Muscle layer of duodenum (tissue), 2 donors: Measurements from ENCODE around the gene FAH.

Source experiments
- H3K27ac ChIP-seq: one replicate; pipeline ENCODE4 v1.7.0; 2013; ENCODE audit warnings: mild to moderate bottlenecking, low read length
- H3K27me3 ChIP-seq: one replicate; pipeline ENCODE4 v1.7.0; 2013; ENCODE audit warnings: low read depth, mild to moderate bottlenecking, control low read depth, low read length
- H3K36me3 ChIP-seq, 2 donors: one replicate each; pipeline ENCODE4 v1.7.0; 2013; ENCODE audit warnings: low read length in 2 of 2, control low read depth in 1 of 2, mild to moderate bottlenecking in 1 of 2; ENCODE audit not compliant: insufficient read depth in 2 of 2, control insufficient read depth in 1 of 2
- H3K4me1 ChIP-seq, 2 donors: one replicate each; pipeline ENCODE4 v1.7.0; 2013; ENCODE audit warnings: low read length in 2 of 2, mild to moderate bottlenecking in 2 of 2, control low read depth in 1 of 2, moderate library complexity in 1 of 2; ENCODE audit not compliant: insufficient read depth in 2 of 2, control insufficient read depth in 1 of 2
- H3K4me3 ChIP-seq, 2 donors: one replicate each; pipeline ENCODE4 v1.7.0; 2013; ENCODE audit warnings: low read length in 2 of 2, low read depth in 1 of 2, mild to moderate bottlenecking in 1 of 2
- H3K9me3 ChIP-seq, 2 donors: one replicate each; pipeline ENCODE4 v1.7.0; 2013; ENCODE audit warnings: low read length in 2 of 2, control low read depth in 1 of 2, mild to moderate bottlenecking in 1 of 2; ENCODE audit not compliant: control insufficient read depth in 1 of 2
- donor health status: healthy.

Gene FAH

DNA sequence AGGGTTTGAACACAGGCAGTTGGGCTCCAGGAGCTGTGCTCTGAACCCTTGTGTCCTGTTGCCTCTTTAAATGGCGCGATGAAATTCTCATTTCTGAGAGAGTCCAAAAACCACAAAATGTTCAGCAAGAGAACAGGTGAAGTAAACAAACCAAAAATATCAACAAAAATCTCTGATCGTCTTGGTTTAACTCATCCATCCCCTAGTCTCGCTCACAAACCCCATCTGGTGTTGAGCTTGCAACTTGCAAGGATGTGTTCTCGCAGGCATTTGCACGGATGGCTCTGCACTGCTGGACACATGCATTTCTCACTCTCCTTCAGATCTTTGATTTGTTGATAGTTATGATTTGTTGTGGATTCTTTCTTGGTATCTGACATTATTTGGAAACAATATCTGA is 31.1 kb downstream of the FAH start:
- Histone ChIP-seq H3K9me3 (no peaks in the 10 kb centered on the region), H3K4me1 (no peaks in the 10 kb centered on the region), H3K4me3 (no peak overlapping the region), H3K27me3 (no peaks in the 10 kb centered on the region), H3K27ac (no peak overlapping the region), H3K36me3 (peaks cover 28 to 66% of the 10 kb centered on the region in 2 donors)

DNA sequence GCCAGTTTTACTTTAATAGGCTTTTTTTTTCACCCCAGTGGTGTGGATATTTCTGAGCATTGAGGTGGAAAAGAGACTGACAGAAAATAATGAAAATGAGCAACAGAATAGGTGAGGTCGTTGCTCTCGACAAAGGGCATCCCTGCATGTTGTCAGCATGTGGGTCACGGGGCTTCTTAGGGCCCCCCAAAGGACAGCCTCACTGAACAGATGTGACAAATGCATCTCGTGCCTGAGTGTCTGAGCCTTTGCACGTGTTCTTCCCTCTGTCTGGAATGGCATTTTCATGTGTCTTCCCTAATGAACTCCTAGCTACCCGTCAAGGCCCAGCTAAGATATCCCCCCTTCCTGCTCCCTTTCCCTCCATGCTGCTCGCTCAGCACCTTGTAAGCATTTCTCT is 31.8 kb downstream of the FAH start:
- no peaks in the 10 kb centered on the region for H3K27me3 ChIP-seq
- no peak overlapping the region for H3K4me3 ChIP-seq
- H3K27ac ChIP-seq, result no peak overlapping the region
- no peaks in the 10 kb centered on the region for H3K9me3 ChIP-seq
- H3K36me3 ChIP-seq, result peaks cover 28 to 66% of the 10 kb centered on the region in 2 donors
- H3K4me1 ChIP-seq, result no peaks in the 10 kb centered on the region

DNA sequence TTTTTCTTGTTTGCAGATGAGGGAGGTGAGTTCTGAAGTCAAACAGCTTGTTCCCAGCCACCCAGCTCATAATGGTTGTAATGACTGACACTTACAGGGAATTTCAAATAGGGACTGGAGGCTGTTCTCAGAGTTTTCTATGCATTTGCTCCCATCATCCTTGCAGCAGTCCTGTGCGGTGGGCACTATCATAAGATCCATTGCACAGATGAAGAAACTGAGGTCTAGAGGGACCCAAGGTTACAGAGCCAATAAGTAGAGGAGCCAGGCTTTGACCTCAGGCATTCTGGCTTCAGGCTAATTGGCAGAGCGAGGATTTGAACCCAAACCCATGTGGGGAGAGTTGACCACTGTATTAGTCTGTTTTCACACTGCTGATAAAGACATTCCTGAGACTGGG is 32.4 kb downstream of the FAH start:
- no peak overlapping the region for H3K27ac ChIP-seq
- H3K36me3 ChIP-seq, result peaks cover 28 to 65% of the 10 kb centered on the region in 2 donors
- no peak overlapping the region for H3K4me3 ChIP-seq
- no peaks in the 10 kb centered on the region for H3K4me1 ChIP-seq
- no peaks in the 10 kb centered on the region for H3K27me3 ChIP-seq
- no peaks in the 10 kb centered on the region for H3K9me3 ChIP-seq

DNA sequence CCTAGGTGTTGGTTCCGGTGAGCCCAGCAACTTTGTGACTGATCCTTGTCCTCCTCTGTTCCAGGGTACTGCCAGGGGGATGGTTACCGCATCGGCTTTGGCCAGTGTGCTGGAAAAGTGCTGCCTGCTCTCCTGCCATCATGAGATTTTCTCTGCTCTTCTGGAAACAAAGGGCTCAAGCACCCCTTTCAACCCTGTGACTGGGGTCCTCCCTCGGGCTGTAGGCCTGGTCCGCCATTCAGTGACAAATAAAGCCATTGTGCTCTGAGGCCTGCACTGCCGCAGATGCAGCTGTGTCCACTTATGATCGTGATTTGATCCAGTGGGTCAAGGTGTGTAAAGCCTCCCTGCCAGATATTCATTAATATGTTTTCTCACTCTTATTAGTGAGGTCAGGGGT is 33.3 kb downstream of the FAH start:
- H3K27me3 ChIP-seq, result no peaks in the 10 kb centered on the region
- no peaks in the 10 kb centered on the region for H3K4me1 ChIP-seq
- no peak overlapping the region for H3K27ac ChIP-seq
- H3K9me3 ChIP-seq, result no peaks in the 10 kb centered on the region
- H3K4me3 ChIP-seq, result no peak overlapping the region
- peaks cover 20 to 56% of the 10 kb centered on the region in 2 donors for H3K36me3 ChIP-seq

DNA sequence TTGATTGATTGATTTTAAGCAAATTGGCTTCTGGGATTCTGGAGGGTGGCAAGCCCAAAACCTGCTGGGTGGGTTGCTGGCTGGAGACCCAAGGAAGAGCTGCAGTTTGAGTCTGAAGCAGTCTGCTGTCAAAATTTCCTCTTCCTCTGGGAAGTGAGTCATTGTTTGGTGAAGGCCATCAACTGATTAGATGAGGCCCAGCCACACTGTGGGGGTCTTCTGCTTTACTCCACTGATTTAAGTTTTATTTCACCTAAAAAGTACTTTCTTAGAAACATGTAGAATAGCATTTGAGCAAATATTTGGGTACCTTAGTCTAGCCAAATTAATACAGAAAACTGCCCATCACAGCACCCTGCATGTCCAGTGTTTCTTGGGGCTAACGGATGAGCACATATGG is 33.8 kb downstream of the FAH start:
- Histone ChIP-seq H3K36me3 (peaks cover 17 to 51% of the 10 kb centered on the region in 2 donors), H3K27me3 (no peaks in the 10 kb centered on the region), H3K9me3 (no peaks in the 10 kb centered on the region), H3K4me1 (no peaks in the 10 kb centered on the region), H3K27ac (no peak overlapping the region), H3K4me3 (no peak overlapping the region)

DNA sequence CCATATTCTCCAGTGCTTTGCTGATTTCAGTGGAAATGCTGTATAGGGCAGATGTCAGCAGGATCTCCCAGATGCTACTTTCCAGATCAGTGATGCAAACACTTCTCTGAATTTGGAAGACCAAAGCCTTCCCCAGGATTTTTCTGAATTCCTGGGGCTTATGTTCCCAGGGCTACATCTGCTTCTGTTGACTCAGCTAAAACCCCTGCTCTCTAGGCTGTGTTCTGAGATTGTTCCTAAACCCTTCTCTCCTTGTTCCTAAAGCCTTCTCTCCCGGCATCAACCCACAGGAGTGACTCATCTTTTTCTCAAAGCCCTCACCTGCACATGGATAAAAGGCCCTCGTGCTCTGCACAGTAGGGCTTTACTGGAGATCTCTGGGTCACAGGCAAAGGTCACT is 35.5 kb downstream of the FAH start:
- Histone ChIP-seq H3K27me3 (no peaks in the 10 kb centered on the region), H3K4me3 (no peak overlapping the region), H3K4me1 (no peaks in the 10 kb centered on the region), H3K36me3 (peaks cover 17 to 47% of the 10 kb centered on the region in 2 donors), H3K9me3 (no peaks in the 10 kb centered on the region), H3K27ac (no peak overlapping the region)

DNA sequence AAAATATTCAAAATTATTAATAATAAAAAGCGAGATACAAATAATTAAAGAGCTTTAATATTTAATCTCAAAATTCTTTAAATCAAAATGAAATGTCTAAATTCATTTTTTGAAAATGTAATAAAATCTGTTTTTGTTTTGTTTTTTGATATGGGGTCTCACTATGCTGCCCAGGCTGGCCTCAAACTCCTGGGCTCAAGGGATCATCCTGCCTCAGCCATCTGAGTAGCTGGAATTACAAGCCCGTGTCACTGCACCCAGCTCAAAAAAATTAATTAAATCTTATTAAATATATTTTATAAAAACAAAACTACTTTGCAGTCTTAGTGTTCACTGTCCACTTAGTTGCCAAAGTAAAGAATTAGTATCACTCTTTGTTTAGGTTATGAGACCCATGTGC is 38.4 kb downstream of the FAH start:
- no peak overlapping the region for H3K27ac ChIP-seq
- H3K36me3 ChIP-seq, result peaks cover 13 to 19% of the 10 kb centered on the region in 2 donors
- H3K27me3 ChIP-seq, result no peaks in the 10 kb centered on the region
- H3K4me3 ChIP-seq, result no peak overlapping the region
- H3K4me1 ChIP-seq, result no peaks in the 10 kb centered on the region
- no peaks in the 10 kb centered on the region for H3K9me3 ChIP-seq

DNA sequence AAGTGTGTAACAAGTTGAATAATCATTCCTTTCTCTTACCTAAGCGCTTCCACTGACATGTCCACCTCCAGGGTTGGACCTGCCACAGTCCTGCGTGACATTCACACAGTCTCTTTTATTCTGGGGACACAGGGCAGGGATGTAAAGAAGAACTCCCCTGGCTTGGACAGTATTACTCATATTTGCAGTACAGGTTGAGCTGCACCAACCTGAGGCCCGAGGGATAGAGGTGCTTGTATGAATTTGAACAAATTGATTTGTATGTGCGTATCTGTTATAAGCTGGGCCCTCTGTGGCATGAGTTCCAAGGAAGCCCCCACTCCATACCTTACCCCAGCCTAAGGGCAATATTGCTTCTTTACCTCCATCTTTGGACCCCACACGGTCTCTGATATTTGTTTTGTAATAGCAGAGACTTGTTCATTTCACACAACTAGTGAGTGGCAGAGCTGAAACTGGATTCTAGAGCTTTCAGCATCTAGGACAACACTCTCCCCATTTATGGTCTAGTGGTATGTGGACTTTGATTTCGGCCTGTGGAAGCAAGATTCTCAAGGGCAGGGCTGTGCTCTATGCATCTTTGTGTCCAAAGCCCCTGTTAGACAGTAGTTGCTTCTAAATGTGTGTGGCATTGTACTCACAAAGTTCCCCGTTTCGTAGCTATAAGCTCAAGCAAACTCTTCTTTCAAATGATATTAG is 39.2 kb downstream of the FAH start:
- peaks cover 5 to 11% of the 10 kb centered on the region in 2 donors for H3K36me3 ChIP-seq
- H3K27me3 ChIP-seq, result no peaks in the 10 kb centered on the region
- H3K4me1 ChIP-seq, result no peaks in the 10 kb centered on the region
- H3K9me3 ChIP-seq, result no peaks in the 10 kb centered on the region
- no peak overlapping the region for H3K4me3 ChIP-seq
- H3K27ac ChIP-seq, result no peak overlapping the region

DNA sequence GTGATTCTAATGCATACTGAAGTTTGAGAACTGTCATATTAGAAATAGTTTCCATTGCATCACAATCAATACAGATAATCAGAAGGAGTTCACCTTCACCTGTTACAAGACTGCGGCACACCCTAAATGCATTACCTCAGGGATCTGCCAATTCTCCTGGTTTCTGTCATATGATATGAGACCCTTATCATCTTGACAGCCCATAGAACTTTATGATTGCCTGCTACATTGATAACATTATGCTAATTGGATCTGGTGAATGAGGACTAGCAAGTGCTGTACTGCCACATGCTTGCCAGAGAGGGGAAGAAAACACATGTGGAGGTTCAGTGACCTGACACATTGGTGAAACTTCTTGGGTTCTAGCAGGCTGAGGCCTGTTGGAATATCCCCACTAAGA is 41.4 kb downstream of the FAH start:
- no peak overlapping the region for H3K27ac ChIP-seq
- no peaks in the 10 kb centered on the region for H3K9me3 ChIP-seq
- no peaks in the 10 kb centered on the region for H3K27me3 ChIP-seq
- no peaks in the 10 kb centered on the region for H3K36me3 ChIP-seq
- no peak overlapping the region for H3K4me3 ChIP-seq
- H3K4me1 ChIP-seq, result no peaks in the 10 kb centered on the region

DNA sequence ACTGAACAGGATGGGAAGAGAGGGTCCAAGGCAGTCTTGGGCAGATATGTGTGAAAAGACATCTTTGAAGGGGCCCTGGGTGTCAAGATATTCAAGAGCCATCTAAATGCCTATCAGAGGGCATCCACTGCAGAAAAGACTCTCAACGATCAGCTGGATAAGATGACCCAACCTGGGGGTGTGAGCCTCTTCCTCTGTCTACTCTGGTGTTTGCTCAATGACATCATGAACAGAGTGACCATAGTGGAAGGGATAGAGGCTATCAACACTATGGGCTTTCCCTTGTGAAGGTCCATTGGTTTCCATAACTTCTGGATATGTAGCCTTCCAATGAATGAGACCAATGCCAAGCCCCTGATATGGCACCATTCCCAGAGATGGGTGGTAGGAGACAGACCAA is 42.1 kb downstream of the FAH start:
- Histone ChIP-seq H3K9me3 (no peaks in the 10 kb centered on the region), H3K4me3 (no peak overlapping the region), H3K4me1 (no peaks in the 10 kb centered on the region)

DNA sequence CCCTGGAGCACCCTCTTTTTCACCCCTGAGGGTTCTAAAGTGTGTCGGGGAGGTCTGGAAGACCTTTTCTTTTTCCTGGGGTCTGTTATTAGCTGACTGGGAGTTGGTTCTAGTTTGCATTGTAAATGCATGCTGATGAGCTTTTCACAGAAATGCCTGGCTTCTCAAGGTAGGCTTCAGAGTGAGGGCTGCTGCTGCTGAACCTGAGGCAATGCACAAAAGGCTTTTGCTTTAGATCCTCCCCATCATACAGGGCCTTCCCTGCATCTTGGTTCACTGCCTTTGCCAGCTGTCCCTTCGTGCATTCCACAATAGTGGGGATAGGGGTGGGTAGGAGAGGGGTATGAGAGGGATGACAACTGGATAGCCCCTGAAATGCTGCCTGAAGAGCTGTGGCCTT is 46.6 kb downstream of the FAH start:
- Histone ChIP-seq H3K27me3 (no peaks in the 10 kb centered on the region), H3K36me3 (no peaks in the 10 kb centered on the region), H3K27ac (no peak overlapping the region), H3K4me1 (no peaks in the 10 kb centered on the region), H3K4me3 (no peak overlapping the region), H3K9me3 (no peaks in the 10 kb centered on the region)

More for the DNA sequence above, 42.1 kb downstream of the FAH start:
- Histone ChIP-seq H3K36me3 (no peaks in the 10 kb centered on the region), H3K27ac (no peak overlapping the region), H3K27me3 (no peaks in the 10 kb centered on the region)

DNA sequence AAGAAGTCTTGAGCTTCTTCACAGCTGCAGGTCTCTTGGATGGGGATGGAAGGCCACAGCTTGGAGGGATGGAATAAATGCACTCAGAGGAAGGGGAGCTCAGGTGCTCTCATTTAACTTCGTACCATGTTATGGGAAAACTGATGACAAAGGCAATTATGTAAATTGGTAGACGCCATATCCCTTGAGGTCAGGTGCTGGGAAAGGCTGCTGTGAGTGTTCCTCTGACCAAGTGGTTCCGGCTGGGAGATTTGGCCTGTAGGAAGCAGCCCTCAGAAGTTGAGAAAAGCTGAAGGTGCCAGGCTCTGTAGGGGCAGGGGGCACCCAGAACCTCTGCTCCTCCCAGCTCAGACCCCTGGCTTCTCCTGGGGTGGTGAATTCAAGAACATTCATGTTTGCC is 47.1 kb downstream of the FAH start:
- Histone ChIP-seq H3K4me3 (no peak overlapping the region), H3K36me3 (no peaks in the 10 kb centered on the region), H3K27ac (no peak overlapping the region), H3K4me1 (no peaks in the 10 kb centered on the region), H3K27me3 (no peaks in the 10 kb centered on the region), H3K9me3 (no peaks in the 10 kb centered on the region)
